NCI-H1105 treated with DMSO at 0.1 percent for 48 hours (cell line): Measurements from ENCODE around the gene SPRYD4.
"Not testable (repeated sequence)": the region's sequence is repeated elsewhere in the genome, so short reads cannot be mapped to it uniquely, and the experiment has no call there.

ENCODE experiments used
- DNase-seq: peaks from one replicate; lab custom pipeline; 2025; lab: John Stamatoyannopoulos, UW

The SPRYD4 gene

GRCh38 chr12:56476972-56477432, 8.6 kb downstream of the SPRYD4 start:
- no peak for DNase-seq

GRCh38 chr12:56477521-56478225, 9.3 kb downstream of the SPRYD4 start:
- no peak for DNase-seq

GRCh38 chr12:56479625-56480024, 11.2 kb downstream of the SPRYD4 start:
- no peak for DNase-seq

DNA sequence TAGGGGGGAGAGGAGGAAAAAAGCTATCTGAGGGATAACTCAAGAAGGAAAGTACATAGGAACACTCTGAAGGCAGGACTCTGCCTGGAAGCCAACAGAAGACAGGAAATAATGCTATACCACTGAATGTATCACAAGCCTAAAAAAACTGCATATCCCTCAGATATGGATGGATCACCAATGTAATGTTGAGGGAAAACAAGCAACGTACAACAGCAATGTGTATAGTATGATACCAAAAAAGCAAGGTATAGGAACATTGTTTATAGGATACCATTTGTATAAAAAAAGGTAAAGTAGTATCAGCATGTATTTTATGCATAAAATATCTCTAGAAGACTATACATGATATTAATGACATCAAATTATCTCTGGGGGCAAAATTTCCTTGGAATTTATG, 16.2 kb downstream of the SPRYD4 start:
- DNase-seq = no peak

DNA sequence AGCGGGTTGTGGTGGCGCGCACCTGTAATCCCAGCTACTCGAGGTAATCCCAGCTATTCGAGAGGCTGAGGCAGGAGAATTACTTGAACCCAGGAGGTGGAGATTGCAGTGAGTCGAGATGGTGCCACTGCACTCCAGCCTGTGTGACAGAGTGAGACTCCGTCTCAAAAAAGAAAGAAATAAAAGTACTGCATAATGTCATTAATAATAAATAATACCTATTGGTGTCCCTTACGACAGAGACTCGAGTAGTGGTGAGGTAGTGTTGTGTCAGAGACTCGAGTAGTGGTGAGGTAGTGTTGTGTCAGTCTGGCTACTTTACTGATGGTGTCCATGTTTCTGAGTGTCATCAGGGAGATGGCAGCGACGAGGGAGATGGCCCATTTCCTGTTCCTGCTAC, 18.3 kb downstream of the SPRYD4 start:
- no peak for DNase-seq

DNA sequence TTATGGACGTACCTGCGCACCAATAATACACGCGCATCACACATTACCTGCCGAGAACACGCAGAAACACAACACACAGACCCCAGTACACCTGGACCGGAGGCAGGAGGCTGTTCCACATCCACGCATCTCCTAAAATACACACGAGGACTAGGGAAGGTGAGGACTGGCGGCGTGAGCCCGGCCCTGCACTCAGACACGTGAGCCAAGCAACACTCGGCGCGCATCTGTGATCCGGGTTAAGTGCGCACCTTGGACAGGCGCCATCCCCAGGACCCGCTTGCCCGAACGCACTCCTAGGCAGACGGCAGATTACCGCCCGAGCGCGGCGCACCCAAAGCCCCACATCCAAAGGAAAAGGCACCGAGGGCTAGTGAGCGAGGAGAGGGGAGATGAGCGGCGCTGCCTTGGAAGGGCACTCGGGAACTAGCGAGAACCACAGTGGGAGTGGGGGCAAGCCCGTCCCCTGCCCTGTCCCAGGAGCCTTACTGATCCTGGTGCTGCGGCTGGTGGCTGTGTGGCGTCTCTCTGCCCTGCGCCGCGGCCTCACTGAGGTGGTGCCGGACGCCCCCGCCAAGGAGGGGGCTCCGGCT, 19.2 kb downstream of the SPRYD4 start:
- peak; percentile 47 for DNase-seq

DNA sequence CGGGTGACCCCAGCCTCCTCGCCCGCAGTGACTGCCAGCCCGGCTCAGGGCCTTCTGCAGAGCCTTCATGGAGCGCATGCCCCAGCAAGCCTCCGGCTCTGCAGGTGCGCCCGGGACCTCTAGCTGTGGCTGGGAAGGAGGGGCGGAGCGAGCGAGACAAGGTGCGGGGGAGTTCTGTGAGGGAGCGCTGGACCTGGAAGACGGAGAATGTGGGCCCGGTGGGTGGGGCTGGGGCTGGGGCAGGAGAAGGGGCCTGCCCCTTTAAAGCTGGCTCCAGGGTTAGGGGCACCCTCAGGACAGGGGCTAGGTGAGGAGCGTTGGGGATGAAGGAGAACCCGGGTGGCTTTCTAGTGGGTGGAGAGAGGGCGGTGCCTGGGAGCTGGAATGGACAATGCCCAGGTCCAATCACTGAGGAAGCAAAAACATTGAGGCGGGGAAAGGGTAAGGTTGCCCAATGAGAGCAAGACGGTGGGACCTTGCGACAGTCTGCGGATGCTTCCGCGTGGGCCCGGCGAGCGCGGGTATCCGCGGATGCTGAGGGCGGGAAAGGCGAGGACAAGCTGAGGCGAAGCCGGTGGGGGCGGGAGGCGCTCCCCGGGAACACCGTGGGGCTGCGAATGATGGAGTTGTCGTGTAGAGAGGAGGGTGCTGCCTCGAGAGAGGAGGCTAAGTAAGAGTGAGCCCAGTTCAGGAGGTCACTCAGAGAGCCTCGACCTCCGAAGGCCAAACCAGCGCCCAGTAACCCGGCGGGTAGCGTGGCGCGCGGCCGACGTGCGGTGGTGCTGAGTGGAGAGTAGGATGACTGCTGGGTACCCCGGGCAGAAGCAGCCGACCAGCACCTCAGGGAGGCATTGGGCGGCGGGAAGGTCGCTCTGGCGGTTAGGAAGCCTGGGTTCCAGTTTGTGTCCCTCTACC, 19.9 kb downstream of the SPRYD4 start, which contains the start of gene GLS2:
TSS of gene GLS2 (minus strand) at position 121 of the 915 bp plus-strand sequence. CDS start at position 78, 43 bp downstream.
- peak; percentile 55 for DNase-seq

GRCh38 chr12:56490360-56490759, 22.0 kb downstream of the SPRYD4 start:
- no peak for DNase-seq

GRCh38 chr12:56493409-56494105, 25.2 kb downstream of the SPRYD4 start:
- DNase-seq = not testable (repeated sequence)

GRCh38 chr12:56494106-56494415, 25.7 kb downstream of the SPRYD4 start:
- not testable (repeated sequence) for DNase-seq

DNA sequence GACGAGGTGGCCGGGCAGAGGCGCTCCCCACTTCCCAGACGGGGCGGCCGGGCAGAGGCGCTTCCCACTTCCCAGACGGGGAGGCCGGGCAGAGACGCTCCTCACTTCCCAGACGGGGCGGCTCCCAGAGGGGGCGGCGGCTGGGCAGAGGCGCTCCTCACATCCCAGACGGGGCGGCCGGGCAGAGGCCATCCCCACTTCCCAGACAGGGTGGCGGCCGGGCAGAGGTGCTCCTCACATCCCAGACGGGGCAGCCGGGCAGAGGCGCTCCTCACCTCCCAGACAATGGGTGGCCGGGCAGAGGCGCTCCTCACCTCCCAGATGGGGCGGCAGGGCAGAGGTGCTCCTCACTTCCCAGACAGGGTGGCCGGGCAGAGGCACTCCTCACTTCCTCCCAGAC, 26.1 kb downstream of the SPRYD4 start:
- DNase-seq = not testable (repeated sequence)

DNA sequence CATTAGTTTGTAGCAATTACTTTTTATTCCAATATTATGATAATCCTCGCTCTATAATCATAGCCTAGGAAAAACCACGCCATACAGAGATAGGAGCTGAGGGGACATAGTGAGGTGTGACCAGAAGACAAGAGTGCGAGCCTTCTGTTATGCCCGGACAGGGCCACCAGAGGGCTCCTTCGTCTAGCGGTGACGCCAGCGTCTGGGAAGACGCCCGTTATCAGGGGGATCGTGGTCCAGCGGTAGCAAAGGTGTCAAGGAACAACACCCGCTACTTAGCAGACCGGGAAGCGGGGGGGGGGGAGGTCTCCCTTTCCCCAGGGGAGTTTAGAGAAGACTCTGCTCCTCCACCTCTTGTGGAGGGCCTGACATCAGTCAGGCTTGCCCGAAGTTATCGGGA, 28.3 kb downstream of the SPRYD4 start:
- not testable (repeated sequence) for DNase-seq

- DNase-seq = peak; percentile 39
These were observed 29.9 kb downstream of the SPRYD4 start for GRCh38 chr12:56498126-56498902.

DNA sequence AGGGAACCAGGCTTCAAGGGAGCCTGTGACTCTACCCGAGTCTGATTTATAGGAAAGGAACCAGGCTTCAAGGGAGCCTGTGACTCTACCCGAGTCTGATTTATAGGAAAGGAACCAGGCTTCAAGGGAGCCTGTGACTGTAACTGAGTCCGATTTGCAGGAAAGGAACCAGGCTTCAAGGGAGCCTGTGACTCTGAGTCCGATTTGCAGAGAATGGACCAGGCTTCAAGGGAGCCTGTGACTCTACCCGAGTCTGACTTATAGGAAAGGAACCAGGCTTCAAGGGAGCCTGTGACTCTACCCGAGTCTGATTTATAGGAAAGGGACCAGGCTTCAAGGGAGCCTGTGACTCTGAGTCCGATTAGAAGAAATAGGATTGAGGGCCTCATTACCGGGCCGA, 31.1 kb downstream of the SPRYD4 start:
- not testable (repeated sequence) for DNase-seq

DNA sequence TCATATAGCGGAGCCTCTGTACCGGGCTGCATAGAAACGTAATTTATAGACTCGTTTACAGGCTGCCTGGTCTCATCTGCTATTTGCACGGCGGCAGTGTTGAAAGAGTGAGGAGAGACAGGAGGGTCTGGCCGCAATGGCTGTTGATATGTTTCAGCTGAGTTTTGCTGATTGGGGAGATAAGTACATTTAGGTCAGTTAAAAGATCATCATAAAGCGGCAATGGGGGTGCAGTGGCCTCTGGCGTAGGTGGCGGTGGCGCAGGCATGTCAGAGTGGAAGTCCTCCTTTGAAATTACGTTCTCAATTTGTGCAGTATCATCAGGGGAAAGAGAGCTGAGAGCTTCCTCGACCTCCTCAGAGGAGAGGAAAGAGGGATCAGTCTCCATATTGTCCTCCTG, 31.5 kb downstream of the SPRYD4 start:
- DNase-seq = not testable (repeated sequence)

DNA sequence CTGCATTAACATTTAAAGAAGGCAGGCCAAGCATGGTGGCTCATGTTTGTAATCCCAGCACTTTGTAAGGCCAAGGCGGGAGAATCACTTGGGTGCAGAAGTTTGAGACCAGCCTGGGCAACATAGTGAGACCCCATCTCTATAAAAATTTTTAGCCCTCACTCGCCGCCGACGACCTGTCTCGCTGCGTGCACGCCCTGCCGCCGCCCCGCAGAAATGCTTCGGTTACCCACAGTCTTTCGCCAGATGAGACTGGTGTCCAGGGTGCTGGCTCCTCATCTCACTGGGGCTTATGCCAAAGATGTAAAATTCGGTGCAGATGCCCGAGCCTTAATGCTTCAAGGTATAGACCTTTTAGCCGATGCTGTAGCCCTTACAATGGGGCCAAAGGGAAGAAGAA, 42.4 kb downstream of the SPRYD4 start:
- no peak for DNase-seq

DNA sequence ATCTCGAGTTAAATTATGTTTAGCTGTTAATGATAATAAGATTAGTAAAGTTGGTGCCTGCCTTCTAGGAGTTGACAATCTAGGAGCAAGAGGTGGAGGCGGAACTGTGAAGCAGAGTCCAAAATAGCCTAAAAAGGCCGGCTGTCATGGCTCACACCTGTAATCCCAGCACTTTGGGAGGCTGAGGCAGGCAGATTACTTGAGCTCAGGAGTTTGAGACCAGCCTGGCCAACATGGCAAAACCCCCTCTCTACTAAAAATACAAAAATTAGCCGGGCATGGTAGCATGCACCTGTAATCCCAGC, 45.6 kb downstream of the SPRYD4 start:
- not testable (repeated sequence) for DNase-seq

GRCh38 chr12:56517854-56518253, 49.5 kb downstream of the SPRYD4 start:
- DNase-seq = no peak

DNA sequence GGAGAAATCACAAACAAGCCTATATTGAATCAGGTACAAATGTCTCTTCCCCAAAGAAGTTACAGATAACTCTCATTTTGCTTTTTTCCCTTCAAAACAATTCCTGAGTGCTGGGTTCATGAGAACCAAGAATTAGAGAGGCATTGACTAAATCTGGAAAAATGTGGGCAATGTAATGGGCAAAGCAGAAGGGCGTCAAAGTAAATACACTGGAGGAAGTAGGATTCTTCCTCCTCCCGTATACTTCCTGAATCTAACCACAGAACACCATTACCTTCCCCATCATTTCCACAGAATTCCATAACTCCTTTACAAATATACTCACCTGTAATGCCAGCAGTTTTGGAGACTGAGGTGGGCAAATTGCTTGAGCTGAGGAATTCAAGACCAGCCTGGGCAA, 50.2 kb downstream of the SPRYD4 start:
- DNase-seq = no peak

DNA sequence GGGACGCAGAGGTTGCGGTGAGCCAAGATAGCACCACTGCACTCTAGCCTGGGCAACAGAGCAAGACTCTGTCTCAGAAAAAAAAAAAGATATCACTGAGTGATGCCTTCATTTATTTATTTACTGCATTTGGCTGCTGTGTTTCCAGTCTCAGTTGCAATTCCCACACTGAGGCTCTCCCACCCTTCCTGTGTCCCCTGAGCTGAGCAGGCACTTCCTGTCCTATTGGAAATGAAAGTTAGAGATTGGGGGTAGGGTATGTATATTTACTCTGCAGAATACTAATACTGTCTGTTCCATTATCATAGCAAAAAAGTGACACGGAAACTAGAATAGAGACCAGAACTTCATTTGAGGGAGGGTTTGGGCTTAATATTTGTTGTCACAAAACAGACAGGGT, 51.7 kb downstream of the SPRYD4 start:
- DNase-seq = no peak

DNA sequence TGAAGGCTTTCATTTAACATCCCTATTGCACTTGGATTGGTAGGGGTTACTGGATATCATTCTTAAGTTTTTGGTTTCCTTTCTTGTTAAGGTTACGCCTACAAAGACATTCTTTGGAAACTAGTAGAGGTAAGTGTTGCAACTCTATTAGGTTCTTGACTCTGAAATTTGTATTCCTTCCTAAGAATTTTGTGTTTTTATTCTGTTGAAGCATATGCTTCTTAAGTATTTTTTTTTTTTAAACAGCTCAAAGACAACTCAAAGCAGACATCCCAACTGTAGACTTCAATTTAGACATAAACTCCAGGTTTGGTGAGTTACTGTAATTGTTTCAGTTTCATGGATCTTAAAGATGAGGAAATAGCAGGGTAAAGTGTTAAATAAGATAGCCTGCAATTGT, 52.1 kb downstream of the SPRYD4 start:
- no peak for DNase-seq

DNA sequence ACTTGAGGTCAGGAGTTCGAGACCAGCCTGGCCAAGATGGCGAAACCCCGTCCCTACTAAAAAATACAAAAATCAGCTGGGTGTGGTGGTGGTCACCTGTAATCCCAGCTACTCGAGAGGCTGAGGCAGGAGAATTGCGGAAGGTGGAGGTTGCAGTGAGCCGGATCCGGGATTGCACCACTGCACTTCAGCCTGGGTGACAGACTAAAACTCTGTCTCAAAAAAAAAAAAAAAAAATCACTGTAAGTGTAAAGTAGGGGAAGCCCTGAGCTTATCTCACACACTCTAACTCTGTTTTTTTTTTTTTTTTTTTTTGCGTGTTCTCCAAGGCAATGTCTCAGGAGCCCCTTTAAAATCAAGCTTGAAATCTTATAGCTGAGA, 52.8 kb downstream of the SPRYD4 start:
- DNase-seq = no peak
